A549 (cell line): ENCODE results near the gene SCIN. TPM values are rescaled to one million over a fixed set of nuclear protein-coding genes. Genes with fewer than 3 reads are reported as not detected.

Source experiments
- ATAC-seq, 2 experiments: fragments of 200-7000 bp in 1 of 2; fragments of >200 bp in 1 of 2; cut with Nextera tagmentation in 1 of 2; cut with Tn5 transposase in 1 of 2; 3 replicates each; pipeline versions ENCODE4 v1.8.0 to v1.9.1; 2018 to 2020; ENCODE audit warnings: mild to moderate bottlenecking in 1 of 2, moderate library complexity in 1 of 2
- CTCF ChIA-PET: fragments of 300-600 bp; sonication (Branson Sonifier 250); formaldehyde crosslinking; extraction: SDS; loops from one replicate; lab custom pipeline; 2021; ENCODE audit warnings: antibody characterized with exemption, inconsistent platforms; lab: Yijun Ruan, JAX
- POLR2A ChIA-PET: fragments of 350-600 bp; formaldehyde crosslinking; extraction: SDS; loops from one replicate; lab custom pipeline; 2021; ENCODE audit warnings: antibody characterized with exemption, inconsistent platforms; lab: Yijun Ruan, JAX
- DNase-seq, 2 experiments: peaks; one replicate each; pipeline versions ENCODE4 v3.0.0 to v3.0.0-alpha.2; 2011 to 2016; ENCODE audit warnings: low read depth in 1 of 2, low spot score in 1 of 2
- FAIRE-seq: peaks from 2 replicates; lab custom pipeline; 2011; peaks lifted over from hg19 to GRCh38; lab: Jason Lieb, UNC
- H3K27ac ChIP-seq, 2 experiments: fragments of >200 bp; sonication (Bioruptor Twin); formaldehyde crosslinking; 3 replicates each; pipeline ENCODE4 v1.5.1; 2016 to 2017
- H3K4me1 ChIP-seq: fragments of >200 bp; sonication (Bioruptor Twin); formaldehyde crosslinking; 3 replicates; pipeline ENCODE4 v1.6.1; 2016
- H3K4me2 ChIP-seq: fragments of >200 bp; sonication (Bioruptor Twin); formaldehyde crosslinking; 3 replicates; pipeline ENCODE4 v1.6.1; 2016
- H3K4me3 ChIP-seq: fragments of >200 bp; sonication (Bioruptor Twin); formaldehyde crosslinking; 3 replicates; pipeline ENCODE4 v1.5.1; 2016
- H3K9me3 ChIP-seq: fragments of >200 bp; sonication (Bioruptor Twin); formaldehyde crosslinking; 3 replicates; pipeline ENCODE4 v1.6.1; 2016
- BHLHE40 ChIP-seq: IDR thresholded peaks from 2 replicates; pipeline ENCODE4 v1.6.1; 2012; ENCODE audit warnings: low read depth, low read length, inconsistent platforms
- CEBPB ChIP-seq, 2 experiments: fragments of >200 bp in 1 of 2; sonication (Bioruptor Twin) in 1 of 2; formaldehyde crosslinking in 1 of 2; IDR thresholded peaks; 2 replicates each; pipeline ENCODE4 v1.6.1; 2012 to 2016
- CHD2 ChIP-seq: fragments of 150-350 bp; IDR thresholded peaks from 2 replicates; pipeline ENCODE4 v1.6.1; 2014; ENCODE audit warnings: low read length; ENCODE audit not compliant: partially characterized antibody
- EHMT2 ChIP-seq: fragments of 200-600 bp; sonication (generic); IDR thresholded peaks from 2 replicates; pipeline ENCODE4 v1.6.1; 2016; ENCODE audit warnings: antibody characterized with exemption, low read depth, mild to moderate bottlenecking, moderate library complexity
- FOSL2 ChIP-seq, 2 experiments: fragments of 450-650 bp in 1 of 2; fragments of >200 bp in 1 of 2; sonication (Bioruptor Twin) in 1 of 2; formaldehyde crosslinking; IDR thresholded peaks; 2 replicates each; pipeline versions ENCODE4 v1.5.0 to v1.6.1; 2016 to 2020; ENCODE audit warnings: mild to moderate bottlenecking in 1 of 2, moderate library complexity in 1 of 2
- FOXS1 ChIP-seq: fragments of 250-450 bp; sonication (Bioruptor Pico); IDR thresholded peaks from 2 replicates; pipeline ENCODE4 v1.5.0; 2020; ENCODE audit warnings: mild to moderate bottlenecking, moderate library complexity
- GATA3 ChIP-seq: IDR thresholded peaks from 2 replicates; pipeline ENCODE4 v1.6.1; 2012; ENCODE audit warnings: borderline replicate concordance
- HOXB5 ChIP-seq: fragments of 250-450 bp; sonication (Bioruptor Pico); IDR thresholded peaks from 2 replicates; pipeline ENCODE4 v1.5.0; 2020; ENCODE audit warnings: mild to moderate bottlenecking, moderate library complexity
- JUN ChIP-seq, 2 experiments: fragments of >200 bp; sonication (Bioruptor Twin); formaldehyde crosslinking; IDR thresholded peaks; 2 replicates in 1 of 2; 3 replicates in 1 of 2; pipeline ENCODE4 v1.6.1; 2016 to 2017
- JUNB ChIP-seq: fragments of >200 bp; sonication (Bioruptor Twin); formaldehyde crosslinking; IDR thresholded peaks from 2 replicates; pipeline ENCODE4 v1.6.1; 2016
- KDM1A ChIP-seq: fragments of 200-600 bp; sonication (generic); IDR thresholded peaks from 2 replicates; pipeline ENCODE4 v1.6.1; 2016; ENCODE audit warnings: low read depth, mild to moderate bottlenecking
- MAFK ChIP-seq: fragments of 450-650 bp; IDR thresholded peaks from 2 replicates; pipeline ENCODE4 v1.6.1; 2014; ENCODE audit not compliant: partially characterized antibody
- MYC ChIP-seq: IDR thresholded peaks from 2 replicates; pipeline ENCODE4 v1.6.1; 2012; ENCODE audit warnings: mild to moderate bottlenecking, inconsistent platforms, low read length, improper control_type of control experiment, borderline replicate concordance
- RARB ChIP-seq: fragments of 250-450 bp; sonication (Bioruptor Pico); IDR thresholded peaks from 2 replicates; pipeline ENCODE4 v1.8.0; 2021; ENCODE audit warnings: mild to moderate bottlenecking, moderate library complexity
- REST ChIP-seq: fragments of 200-600 bp; sonication (generic); IDR thresholded peaks from 2 replicates; pipeline ENCODE4 v1.6.1; 2016; ENCODE audit warnings: antibody characterized with exemption, mild to moderate bottlenecking, moderate library complexity
- RNF2 ChIP-seq: fragments of 200-600 bp; sonication (generic); IDR thresholded peaks from 2 replicates; pipeline ENCODE4 v1.6.1; 2016; ENCODE audit warnings: low read depth, mild to moderate bottlenecking, antibody characterized with exemption, moderate library complexity, borderline replicate concordance
- WGBS: methylation state at CpG from one replicate; pipeline ENCODE4 v1.1.6; 2017; ENCODE audit errors: missing lambda C conversion rate; 5-methylcytosine and 5-hydroxymethylcytosine counted together
- polyA plus RNA-seq, 4 experiments: library from polyadenylated mRNA; depleted of rRNA in 3 of 4; stranded (reverse); fragments of >200 nt; fragmentation: RNase III in 1 of 4; extraction: RNeasy Plus Mini Kit Qiagen cat#74134 plus additional on column Dnase treatment in 1 of 4; gene quantifications; 2 replicates in 3 of 4; 3 replicates in 1 of 4; pipeline ENCODE4 v1.2.3, GENCODE V29; 2011 to 2017
- TF ChIP-seq, protein P1 (sequence below): IDR thresholded peaks from 2 replicates; pipeline ENCODE4 v1.6.1; 2012
- TF ChIP-seq, protein P2 (sequence below): IDR thresholded peaks from 2 replicates; pipeline ENCODE4 v1.6.1; 2012; ENCODE audit warnings: low read depth, borderline replicate concordance

Gene SCIN
- polyA plus RNA-seq, 2 of the 4 experiments (the other 2 are of a cell fraction) = 0.05 to 0.27 TPM

- no peak for FAIRE-seq
- Histone ChIP-seq H3K27ac (no peak overlapping the region), H3K4me1 (peaks cover 35% of the 10 kb centered on the region), H3K4me2 (no peak overlapping the region), H3K4me3 (no peak overlapping the region), H3K9me3 (peaks cover 29% of the 10 kb centered on the region)
- POLR2A ChIA-PET = no interaction called here
- WGBS = 80% methylated on average over 2 of the region's 2 CpGs
- CTCF ChIA-PET = interaction anchor here (7.3 kb wide), 1 partner anchor 17 kb away, joined by 49 read pairs; the partner anchor contains the start of gene ARL4A
- ATAC-seq = no peak
- TF ChIP-seq HOXB5 (CRISPR knock-in tag) (no peak), FOXS1 (CRISPR knock-in tag) (no peak), MAFK (no peak), EHMT2 (no peak)
- no peak for DNase-seq
Observed at GRCh38 chr7:12703881-12704280, 133.4 kb downstream of the SCIN start.

DNA sequence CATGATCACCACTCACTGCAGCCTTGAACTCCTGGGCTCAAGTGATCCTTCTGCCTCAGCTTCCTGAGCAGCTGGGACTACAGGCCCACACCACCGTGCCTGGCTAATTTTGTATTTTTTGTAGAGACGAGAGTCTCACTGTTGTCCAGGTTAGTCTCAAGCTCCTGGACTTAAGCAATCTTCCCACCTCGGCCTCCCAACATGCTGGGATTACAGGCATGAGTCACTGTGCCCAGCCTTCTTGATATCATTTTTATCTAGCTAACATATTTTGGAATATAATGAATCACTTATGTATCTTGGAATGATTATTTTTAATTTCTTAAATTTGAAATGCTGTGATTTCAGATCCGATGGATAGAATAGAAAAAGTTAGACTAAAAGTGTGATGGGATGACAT lies 135.4 kb downstream of the SCIN start:
- Histone ChIP-seq H3K9me3 (peaks cover 21% of the 10 kb centered on the region), H3K4me2 (peak overlapping the region; percentile 63), H3K27ac (peak overlapping the region; percentile 84 to 96), H3K4me1 (peaks cover 53% of the 10 kb centered on the region), H3K4me3 (no peak overlapping the region)
- no peak for FAIRE-seq
- TF ChIP-seq JUNB (peak; percentile 50), GATA3 (peak; percentile 18; the same call in 1 of the 2 replicates), CEBPB (IDR thresholded peaks at IDR 0.05) (peak; percentile 38 to 59; a peak in 2 of 4 replicates), FOSL2 (IDR thresholded peaks at IDR 0.05) (peak; percentile 37; the same call in 1 of the 2 replicates), FOSL2 (CRISPR knock-in tag; IDR thresholded peaks at IDR 0.05) (peak; percentile 53)
- TF ChIP-seq, protein P1, sequence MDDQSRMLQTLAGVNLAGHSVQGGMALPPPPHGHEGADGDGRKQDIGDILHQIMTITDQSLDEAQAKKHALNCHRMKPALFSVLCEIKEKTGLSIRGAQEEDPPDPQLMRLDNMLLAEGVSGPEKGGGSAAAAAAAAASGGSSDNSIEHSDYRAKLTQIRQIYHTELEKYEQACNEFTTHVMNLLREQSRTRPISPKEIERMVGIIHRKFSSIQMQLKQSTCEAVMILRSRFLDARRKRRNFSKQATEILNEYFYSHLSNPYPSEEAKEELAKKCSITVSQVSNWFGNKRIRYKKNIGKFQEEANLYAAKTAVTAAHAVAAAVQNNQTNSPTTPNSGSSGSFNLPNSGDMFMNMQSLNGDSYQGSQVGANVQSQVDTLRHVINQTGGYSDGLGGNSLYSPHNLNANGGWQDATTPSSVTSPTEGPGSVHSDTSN = no peak
- ATAC-seq = peak in 1 of 2 experiments; percentile 62; a peak in 3 of 6 replicates
- ChIA-PET CTCF (interaction anchor here (0.9 to 1.0 kb wide), 2 partner anchors 16 to 172 kb away, joined by 3 read pairs; no protein-coding TSS in a partner anchor), POLR2A (interaction anchor here (1.2 to 1.9 kb wide), 3 partner anchors 10 to 19 kb away, joined by 4 to 15 read pairs (median 9); partner anchors contain the start of gene ARL4A)
- peak in 1 of 2 experiments; percentile 54 for DNase-seq
- WGBS = 27% methylated on average over 4 of the region's 4 CpGs

GRCh38 chr7:12706900-12707536 lies 136.5 kb downstream of the SCIN start:
- CTCF ChIA-PET = interaction anchor here (1.0 to 1.4 kb wide), 2 partner anchors 20 to 411 kb away, joined by 3 to 8 read pairs; no protein-coding TSS in a partner anchor
- Histone ChIP-seq H3K4me2 (peak overlapping the region; percentile 63), H3K4me1 (peaks cover 56% of the 10 kb centered on the region), H3K4me3 (no peak overlapping the region), H3K9me3 (peaks cover 9% of the 10 kb centered on the region; the same call in 1 of the 3 replicates), H3K27ac (peak overlapping the region; percentile 76 to 96)
- ATAC-seq (peak; percentile 74 to 81; a peak in 5 of 6 replicates), DNase-seq (peak in 1 of 2 experiments; percentile 59), FAIRE-seq (peak; percentile 79)
- TF ChIP-seq JUN (IDR thresholded peaks at IDR 0.05) (0 out of 5 replicates have a peak, but pooled peaks of 1 of the 2 experiments have one; percentile 19), RNF2 (no peak), RARB (CRISPR knock-in tag) (no peak), GATA3 (peak; percentile 36; the same call in 1 of the 2 replicates), MYC (no peak), CHD2 (no peak), KDM1A (no peak), FOSL2 (IDR thresholded peaks at IDR 0.05) (peak; percentile 52; the same call in 1 of the 2 replicates), FOSL2 (CRISPR knock-in tag; IDR thresholded peaks at IDR 0.05) (peak; percentile 81), JUNB (peak; percentile 54; the same call in 1 of the 2 replicates), REST (no peak), BHLHE40 (no peak)
- TF ChIP-seq, protein P2, sequence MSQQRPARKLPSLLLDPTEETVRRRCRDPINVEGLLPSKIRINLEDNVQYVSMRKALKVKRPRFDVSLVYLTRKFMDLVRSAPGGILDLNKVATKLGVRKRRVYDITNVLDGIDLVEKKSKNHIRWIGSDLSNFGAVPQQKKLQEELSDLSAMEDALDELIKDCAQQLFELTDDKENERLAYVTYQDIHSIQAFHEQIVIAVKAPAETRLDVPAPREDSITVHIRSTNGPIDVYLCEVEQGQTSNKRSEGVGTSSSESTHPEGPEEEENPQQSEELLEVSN = no peak
- POLR2A ChIA-PET = interaction anchor here (0.5 to 1.9 kb wide), 3 partner anchors 9 to 149 kb away, joined by 3 to 15 read pairs (median 9); partner anchors contain the start of gene ARL4A
